ENCODE results near the gene STK40.

Gene STK40

GRCh38 chr1:36346741-36347370 lies 38.9 kb downstream of the STK40 start:
- no peak for DNase-seq

GRCh38 chr1:36345353-36345752 lies 40.4 kb downstream of the STK40 start:
- no peak for DNase-seq

GRCh38 chr1:36344395-36344680 lies 41.4 kb downstream of the STK40 start:
- DNase-seq = no peak

GRCh38 chr1:36343651-36344394 lies 41.9 kb downstream of the STK40 start:
- DNase-seq = no peak

GRCh38 chr1:36342426-36343185 lies 43.1 kb downstream of the STK40 start:
- peak in 15 of 56 donors; percentile 9 to 63 (median 17) for DNase-seq

GRCh38 chr1:36341626-36342320 lies 44.0 kb downstream of the STK40 start:
- no peak for DNase-seq

- no peak for DNase-seq
Measured at GRCh38 chr1:36339615-36340014, 46.1 kb downstream of the STK40 start.

- DNase-seq = no peak
Measured at GRCh38 chr1:36339215-36339614, 46.5 kb downstream of the STK40 start.

GRCh38 chr1:36337830-36338229 lies 47.9 kb downstream of the STK40 start:
- DNase-seq = no peak

- DNase-seq = no peak
Measured at GRCh38 chr1:36330940-36331339, 54.8 kb downstream of the STK40 start.

- DNase-seq = no peak
Measured at GRCh38 chr1:36329817-36330216, 55.9 kb downstream of the STK40 start.

GRCh38 chr1:36328713-36329112 lies 57.0 kb downstream of the STK40 start:
- peak in 2 of 56 donors; percentile 32 to 51 for DNase-seq

GRCh38 chr1:36328088-36328480 lies 57.6 kb downstream of the STK40 start:
- DNase-seq = no peak

- no peak for DNase-seq
Measured at GRCh38 chr1:36327421-36328087, 58.2 kb downstream of the STK40 start.

GRCh38 chr1:36326499-36326898 lies 59.2 kb downstream of the STK40 start:
- DNase-seq = no peak

- no peak for DNase-seq
Measured at GRCh38 chr1:36324353-36324703, 61.4 kb downstream of the STK40 start.

- peak in 21 of 56 donors; percentile 13 to 61 (median 28) for DNase-seq
Measured at GRCh38 chr1:36323636-36324352, 61.9 kb downstream of the STK40 start, which contains the start of gene EVA1B. EVA1B (minus strand) TSS chr1:36323645; CDS start chr1:36323037, 608 bp downstream.

GRCh38 chr1:36322786-36323635 lies 62.7 kb downstream of the STK40 start:
- peak in 5 of 56 donors; percentile 9 to 64 (median 39) for DNase-seq

- no peak for DNase-seq
Measured at GRCh38 chr1:36322041-36322785, 63.5 kb downstream of the STK40 start.
